ENCODE data around the gene XDH.

The XDH gene

DNA sequence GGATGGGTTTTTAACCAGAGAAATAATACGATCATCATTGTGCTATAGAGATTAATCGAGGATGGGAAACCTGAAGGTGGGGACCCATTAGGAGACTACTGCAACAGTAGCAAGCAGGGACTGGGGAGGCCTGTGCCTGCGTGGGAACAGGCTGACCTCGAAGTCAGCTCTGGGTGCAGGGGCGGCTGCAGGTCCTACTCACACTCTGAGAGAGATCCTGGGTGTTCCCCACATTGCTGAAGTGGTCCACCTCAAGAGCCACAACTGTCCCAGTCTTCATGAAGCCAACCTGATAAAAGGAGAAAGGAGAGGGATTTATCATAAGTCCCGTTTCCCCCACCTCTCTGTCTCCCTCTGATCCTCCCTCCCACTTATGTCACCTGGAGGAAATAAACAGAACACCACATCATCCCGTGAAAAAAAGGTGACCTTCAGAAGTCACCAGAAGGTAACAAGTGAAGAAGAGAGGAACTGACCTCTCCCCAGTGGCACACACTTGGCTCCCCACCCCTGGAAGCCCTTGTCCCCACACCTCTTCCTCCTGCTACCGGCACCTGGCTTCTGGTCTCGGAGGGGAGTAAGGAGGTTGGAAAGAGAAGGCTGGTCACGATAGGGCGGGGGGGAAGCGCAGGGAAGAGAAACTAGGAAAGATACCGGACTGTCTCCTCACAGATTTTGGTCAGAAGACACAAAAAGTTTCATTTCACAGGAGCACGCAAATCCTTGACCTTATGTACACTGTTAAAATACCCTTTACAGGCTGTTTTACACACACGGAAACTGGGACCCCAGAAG, 50.4 kb downstream of the XDH start:
- no peak for DNase-seq

- no peak for DNase-seq
These were observed 52.0 kb downstream of the XDH start for GRCh38 chr2:31362581-31362980.

GRCh38 chr2:31359229-31359628, 55.3 kb downstream of the XDH start:
- no peak for DNase-seq

DNA sequence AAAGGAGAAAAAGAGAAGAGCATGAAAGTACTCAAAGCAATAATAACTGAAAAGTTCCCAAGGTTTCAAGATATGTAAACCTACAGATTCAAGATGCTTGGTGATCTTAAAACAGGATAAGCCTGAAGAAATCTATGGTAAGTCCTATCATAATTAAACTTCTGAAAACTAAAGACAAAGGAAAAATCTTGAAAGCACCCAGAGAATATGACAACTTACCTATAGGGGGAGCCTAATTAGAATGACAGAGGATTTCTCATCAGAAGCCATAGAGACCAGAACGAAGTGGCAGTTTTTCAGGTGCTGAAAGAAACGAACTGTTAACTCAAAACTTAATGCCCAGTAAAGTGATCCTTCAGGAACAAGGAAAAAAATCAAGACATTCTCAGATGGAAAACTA, 59.7 kb downstream of the XDH start:
- no peak for DNase-seq

GRCh38 chr2:31353179-31353578, 61.4 kb downstream of the XDH start:
- DNase-seq: no peak

DNA sequence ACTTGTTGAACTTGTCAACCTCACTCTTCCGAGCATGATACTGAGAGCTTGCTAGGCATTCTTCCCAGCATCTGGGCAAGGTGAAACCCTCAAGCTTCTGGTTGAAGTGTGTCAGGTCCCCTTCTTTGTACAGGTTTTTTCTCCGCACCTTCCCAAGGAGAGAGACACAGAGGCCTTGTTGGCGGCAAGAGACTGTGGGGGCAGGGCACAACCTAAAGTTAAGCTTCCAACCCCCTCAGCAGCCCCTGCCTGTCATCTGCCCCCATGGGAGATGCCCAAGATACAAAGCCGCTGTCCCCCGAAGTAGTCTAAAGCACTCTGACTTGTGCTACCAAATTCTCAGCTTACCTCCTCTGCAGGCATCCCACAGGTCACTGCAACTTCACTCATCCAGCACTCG, 64.9 kb downstream of the XDH start:
- DNase-seq: no peak

DNA sequence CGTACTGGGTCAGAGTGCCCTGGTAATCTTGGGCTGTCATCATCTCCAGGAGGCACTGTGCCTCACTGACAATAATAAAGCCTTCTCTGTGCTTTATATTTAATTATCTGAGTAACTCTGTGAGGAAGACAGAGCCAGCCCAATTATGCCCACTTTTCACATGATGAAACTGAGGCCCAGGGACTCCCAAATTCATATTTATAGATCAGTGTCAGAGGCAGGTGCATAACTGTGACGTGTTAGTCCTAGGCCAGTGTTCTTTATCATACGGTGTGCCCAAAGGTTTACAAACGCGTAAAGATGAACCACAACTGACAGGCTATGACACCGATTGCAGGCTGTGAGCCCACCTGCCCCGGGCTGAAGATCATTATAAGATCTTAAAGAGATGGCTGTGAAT, 65.4 kb downstream of the XDH start:
- no peak for DNase-seq

GRCh38 chr2:31348618-31349017, 65.9 kb downstream of the XDH start:
- no peak for DNase-seq

GRCh38 chr2:31347750-31348149, 66.8 kb downstream of the XDH start:
- DNase-seq: no peak

DNA sequence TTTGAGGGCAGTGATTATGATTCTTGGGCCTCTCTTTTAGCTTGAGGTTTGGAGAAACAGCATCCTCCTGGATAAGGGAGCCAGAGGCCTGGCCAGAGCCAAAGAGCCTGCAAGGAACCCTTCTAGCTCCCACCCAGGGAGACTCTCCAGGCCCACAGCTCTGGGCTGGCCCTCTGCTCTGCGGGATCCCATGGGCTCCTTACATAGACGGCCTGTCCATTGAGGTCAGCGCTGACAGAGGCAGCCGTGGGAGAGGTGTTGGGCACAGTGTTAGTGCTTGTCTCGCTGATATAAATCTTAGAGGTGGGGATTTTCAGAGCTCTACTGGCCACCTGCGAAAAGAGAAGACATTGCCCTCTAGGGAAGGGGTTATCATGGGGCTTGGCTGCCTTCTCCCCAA, 67.2 kb downstream of the XDH start:
- no peak for DNase-seq

DNA sequence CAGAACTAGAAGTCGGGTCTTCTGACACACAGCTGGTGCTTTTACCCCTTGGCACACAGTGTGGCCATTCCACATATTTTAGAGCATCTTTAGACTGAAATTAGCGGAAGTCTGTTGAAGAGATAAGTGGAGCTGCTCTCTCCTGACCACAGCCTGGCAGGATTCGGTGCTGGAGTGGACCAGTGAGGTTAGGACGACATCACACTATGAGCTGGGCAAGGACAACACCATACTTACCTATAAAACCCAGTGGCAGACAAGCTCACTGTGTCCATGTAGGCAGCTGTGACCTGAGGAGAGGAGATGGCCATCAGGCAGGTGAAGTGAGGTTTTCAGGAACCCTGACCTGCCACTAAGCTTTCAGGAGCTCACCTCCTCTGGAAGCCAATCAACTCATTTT, 70.1 kb downstream of the XDH start:
- no peak for DNase-seq

DNA sequence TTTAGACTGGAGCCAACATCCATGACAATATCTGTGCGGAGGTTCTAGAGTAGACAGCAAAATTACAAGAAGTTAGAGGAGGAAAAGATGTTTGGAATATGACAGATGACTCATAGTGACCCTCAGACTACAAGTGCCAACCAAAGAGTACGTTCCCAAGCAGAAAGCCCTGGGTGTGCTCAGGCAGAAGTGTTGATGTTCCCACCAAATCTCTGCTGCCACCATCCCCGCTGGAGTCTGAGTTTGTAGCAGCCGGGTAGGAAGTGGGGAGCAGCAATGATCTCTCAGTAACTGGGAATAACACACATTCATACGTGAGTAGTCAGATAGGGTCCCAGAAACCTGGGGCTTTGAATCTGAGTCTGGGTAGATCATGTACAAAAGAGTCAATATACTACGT, 73.2 kb downstream of the XDH start:
- DNase-seq: no peak

DNA sequence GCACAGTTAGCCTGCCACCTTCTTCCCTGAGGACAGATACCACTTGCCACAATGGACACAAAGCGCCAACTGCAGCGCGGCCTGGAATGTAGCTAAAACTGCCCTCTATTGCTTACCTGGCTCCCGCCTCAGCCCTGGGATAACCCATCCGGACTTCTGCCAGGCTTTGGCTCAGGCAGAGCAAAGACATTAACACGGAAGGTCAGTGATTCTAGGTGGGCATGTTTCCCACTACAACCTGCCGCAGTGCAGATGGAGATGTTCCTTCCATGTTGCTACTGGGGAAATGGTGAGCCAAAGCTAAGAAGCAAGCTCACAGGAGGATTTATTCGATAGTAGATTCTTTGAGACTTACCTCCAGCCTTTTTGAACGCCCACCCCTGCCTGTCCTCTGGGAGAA, 74.8 kb downstream of the XDH start:
- no peak for DNase-seq

GRCh38 chr2:31337860-31338259, 76.7 kb downstream of the XDH start:
- DNase-seq: no peak

DNA sequence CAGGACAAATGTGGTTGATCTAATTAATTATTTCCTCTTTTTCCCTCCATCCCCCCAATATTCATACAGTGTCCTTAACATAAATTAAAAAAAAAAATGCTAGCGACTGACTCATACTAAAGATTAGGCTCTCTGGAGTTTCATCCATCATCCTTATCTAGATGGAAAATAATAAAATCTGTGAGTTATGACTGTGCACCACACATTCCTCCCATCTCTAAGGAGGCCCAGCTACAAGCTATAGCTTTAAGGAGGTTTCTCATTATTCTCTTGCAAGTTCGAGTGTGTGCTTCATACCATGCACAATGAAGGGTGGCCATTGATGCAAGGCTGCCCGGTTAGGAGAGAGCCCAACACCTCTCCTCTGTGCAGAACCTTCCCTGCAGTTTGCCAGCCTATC, 77.3 kb downstream of the XDH start:
- no peak for DNase-seq

GRCh38 chr2:31335921-31336585, 78.5 kb downstream of the XDH start:
- no peak for DNase-seq

DNA sequence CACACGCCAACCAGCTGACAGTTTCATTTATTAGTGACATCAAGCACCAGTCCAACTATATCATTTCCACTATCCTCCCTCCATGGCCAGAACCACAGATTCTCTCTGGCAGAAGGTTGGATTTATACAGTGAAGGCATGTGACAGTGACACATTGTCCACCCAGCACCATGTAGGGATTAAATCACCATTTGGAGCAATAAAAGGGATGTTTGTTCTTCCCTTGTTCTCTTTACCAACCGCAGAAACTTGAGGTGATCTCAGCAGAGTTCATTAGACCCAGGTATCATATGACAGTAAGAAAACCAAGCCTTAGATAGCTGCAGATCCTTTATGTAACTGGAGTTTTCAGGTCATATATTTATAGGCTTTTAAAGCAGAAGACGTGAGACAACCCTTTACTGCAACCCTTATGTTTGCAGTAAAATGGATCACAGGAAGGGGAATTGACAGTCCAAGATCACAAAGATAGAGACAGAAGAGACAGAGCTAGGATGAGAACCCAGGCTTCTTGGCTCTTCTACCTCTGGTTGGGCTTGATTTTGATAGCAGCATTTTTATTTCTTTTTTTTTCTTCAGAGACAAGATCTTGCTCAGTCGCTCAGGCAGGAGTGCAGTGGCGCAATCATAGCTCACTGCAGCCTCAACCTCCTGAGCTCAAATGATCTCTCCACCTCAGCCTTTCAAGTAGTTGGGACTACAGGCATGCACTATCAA, 80.1 kb downstream of the XDH start:
- DNase-seq: no peak

DNA sequence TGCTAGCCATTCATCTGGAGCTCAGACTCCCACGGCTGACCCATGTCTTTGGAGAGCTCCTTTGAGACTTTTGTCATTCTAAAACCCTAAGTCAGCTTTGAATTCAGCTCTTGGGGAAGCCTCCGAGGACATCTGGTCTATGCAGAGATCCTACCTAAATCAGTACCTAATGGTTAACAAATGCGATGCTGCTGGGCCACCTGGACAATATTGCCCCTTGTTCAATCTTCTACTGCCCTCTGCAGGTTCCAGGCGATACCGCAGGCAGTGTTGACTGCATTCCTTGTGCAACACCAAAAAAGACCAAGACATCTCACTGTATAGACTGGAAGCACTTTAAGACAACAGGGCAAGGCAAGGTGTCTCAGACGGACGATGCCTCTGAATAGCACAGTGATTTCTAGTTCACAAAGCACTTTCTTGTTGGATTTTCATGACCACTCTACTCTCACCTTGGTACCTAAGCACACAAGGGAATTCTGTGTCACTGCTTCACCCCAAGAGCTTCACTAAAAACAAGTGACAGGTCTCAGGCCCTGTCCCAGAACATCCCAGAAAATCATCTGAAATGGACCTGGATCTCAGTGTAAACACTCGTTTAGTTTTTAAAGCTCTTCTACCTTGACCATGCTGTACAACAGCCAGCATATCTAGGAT, 80.9 kb downstream of the XDH start:
- DNase-seq: peak; percentile 50

- no peak for DNase-seq
These were observed 81.5 kb downstream of the XDH start for GRCh38 chr2:31333046-31333445.

- DNase-seq: no peak
These were observed 82.0 kb downstream of the XDH start for GRCh38 chr2:31332521-31332920.

- no peak for DNase-seq
These were observed 83.4 kb downstream of the XDH start for GRCh38 chr2:31331156-31331555.

DNA sequence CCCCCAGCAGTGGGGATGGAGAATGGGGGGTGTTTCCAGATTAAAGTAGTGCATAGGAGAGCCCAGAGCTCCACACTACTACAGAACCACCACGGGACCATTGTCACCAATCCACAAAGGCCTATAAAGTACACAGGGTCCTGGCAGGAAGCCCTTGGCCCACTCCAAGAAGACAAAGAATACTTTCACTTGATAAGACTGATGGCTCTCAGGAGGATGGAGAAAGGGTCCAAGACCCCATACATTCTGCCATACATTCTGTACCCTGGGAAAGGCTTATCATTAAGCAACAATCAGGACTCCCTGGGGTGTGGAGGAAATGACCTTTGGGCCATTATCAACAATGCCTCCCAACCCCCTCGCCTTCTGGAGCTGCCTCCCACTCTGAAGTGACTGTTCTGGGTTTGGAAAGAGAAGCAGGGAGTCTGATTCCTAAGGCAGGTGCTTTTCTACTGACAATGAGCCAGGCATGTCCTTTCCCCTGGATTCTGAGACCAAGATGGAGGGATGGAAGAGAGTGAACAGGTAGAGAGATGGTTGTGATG, 85.4 kb downstream of the XDH start:
- DNase-seq: no peak

DNA sequence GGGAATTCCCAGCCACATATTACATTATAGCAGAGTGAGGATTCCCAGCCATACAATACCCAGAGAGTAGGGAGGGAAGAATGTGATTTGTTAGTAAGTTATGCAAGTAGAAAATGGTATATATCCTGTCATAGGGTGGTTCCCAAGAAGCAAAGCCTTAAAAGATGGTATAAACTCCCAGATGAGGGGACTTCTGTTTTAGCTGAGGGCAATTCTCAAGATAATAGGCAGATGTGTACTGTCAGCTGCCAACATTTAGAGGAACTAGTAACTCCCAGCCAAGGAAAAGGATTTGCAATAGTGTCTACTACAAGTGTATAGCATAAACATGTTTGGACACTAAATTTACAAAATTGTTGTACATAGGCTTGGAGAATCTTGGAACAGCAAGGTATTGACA, 86.5 kb downstream of the XDH start:
- no peak for DNase-seq

Data from NCI-H526 treated with DMSO at 0.1 percent for 48 hours (cell line).